H1 (cell line): ENCODE results near the gene LVRN.

Experiments
- ATF2 ChIP-seq: IDR thresholded peaks from 2 replicates; pipeline ENCODE4 v1.6.1; 2012; ENCODE audit warnings: low read length, inconsistent platforms
- ATF3 ChIP-seq: IDR thresholded peaks from 2 replicates; pipeline ENCODE4 v1.6.1; 2011; ENCODE audit warnings: low read depth, mild to moderate bottlenecking, low read length; ENCODE audit not compliant: insufficient read depth
- CHD1 ChIP-seq: IDR thresholded peaks from 2 replicates; pipeline ENCODE4 v1.6.1; 2012; ENCODE audit warnings: low read depth, low read length, improper control_type of control experiment
- CTCF ChIP-seq, 3 experiments: IDR thresholded peaks; 1 replicate in 2 of 3; 2 replicates in 1 of 3; pipeline versions ENCODE4 v1.5.1 to v1.6.1; 2011; ENCODE audit warnings: low read length in 3 of 3, mild to moderate bottlenecking in 3 of 3, inconsistent platforms in 2 of 3, low read depth in 1 of 3, moderate library complexity in 1 of 3; ENCODE audit not compliant: insufficient read depth in 1 of 3; ENCODE audit errors: control extremely low read depth in 1 of 3
- EP300 ChIP-seq, 2 experiments: IDR thresholded peaks; 1 replicate in 1 of 2; 2 replicates in 1 of 2; pipeline ENCODE4 v1.6.1; 2011 to 2012; ENCODE audit warnings: low read depth in 2 of 2, low read length in 2 of 2, mild to moderate bottlenecking in 2 of 2, borderline replicate concordance in 1 of 2, inconsistent platforms in 1 of 2, moderate library complexity in 1 of 2
- GABPA ChIP-seq: IDR thresholded peaks from 2 replicates; pipeline ENCODE4 v1.6.1; 2011; ENCODE audit warnings: mild to moderate bottlenecking, low read length, moderate library complexity, borderline replicate concordance; ENCODE audit not compliant: insufficient read depth
- GTF2F1 ChIP-seq: IDR thresholded peaks from 2 replicates; pipeline ENCODE4 v1.6.1; 2012; ENCODE audit warnings: low read depth, low read length, improper control_type of control experiment, borderline replicate concordance
- HDAC2 ChIP-seq, 2 experiments: fragments of 300-600 bp in 1 of 2; sonication (generic) in 1 of 2; IDR thresholded peaks; 2 replicates each; pipeline ENCODE4 v1.6.1; 2011 to 2012; ENCODE audit warnings: low read depth in 2 of 2, low read length in 2 of 2, mild to moderate bottlenecking in 2 of 2, moderate library complexity in 2 of 2, borderline replicate concordance in 1 of 2, inconsistent platforms in 1 of 2
- JUND ChIP-seq: IDR thresholded peaks from 2 replicates; pipeline ENCODE4 v1.6.1; 2011; ENCODE audit warnings: mild to moderate bottlenecking, improper control_type of control experiment, low read length
- MAX ChIP-seq: IDR thresholded peaks from 2 replicates; pipeline ENCODE4 v1.6.1; 2012; ENCODE audit warnings: inconsistent platforms
- POLR2A ChIP-seq, 2 experiments: IDR thresholded peaks; 1 replicate in 1 of 2; 2 replicates in 1 of 2; pipeline ENCODE4 v1.6.1; 2011; ENCODE audit warnings: low read depth in 2 of 2, low read length in 2 of 2, mild to moderate bottlenecking in 2 of 2; ENCODE audit errors: control extremely low read depth in 1 of 2
- POLR2AphosphoS5 ChIP-seq: IDR thresholded peaks from 2 replicates; pipeline ENCODE4 v1.6.1; 2011; ENCODE audit warnings: low read depth, low read length
- RAD21 ChIP-seq, 2 experiments: IDR thresholded peaks in 1 of 2; conservative IDR thresholded peaks in 1 of 2; 2 replicates each; pipeline ENCODE4 v1.6.1; 2011; ENCODE audit warnings: low read depth in 2 of 2, low read length in 2 of 2, improper control_type of control experiment in 1 of 2, inconsistent platforms in 1 of 2, mild to moderate bottlenecking in 1 of 2, moderate library complexity in 1 of 2
- SRF ChIP-seq: IDR thresholded peaks from 2 replicates; pipeline ENCODE4 v1.6.1; 2011; ENCODE audit warnings: mild to moderate bottlenecking, low read depth, low read length, moderate library complexity

- TF ChIP-seq CTCF (IDR thresholded peaks at IDR 0.05; ENCODE audit: control extremely low read depth in 1 of 3, insufficient read depth in 1 of 3, low read depth in 1 of 3, low read length in 3 of 3) (peak; percentile 46 to 51 (median 49)), JUND (peak; percentile 65), SRF (no peak), POLR2AphosphoS5 (no peak), GTF2F1 (no peak), EP300 (IDR thresholded peaks at IDR 0.05; ENCODE audit: borderline replicate concordance in 1 of 2, low read depth in 2 of 2, low read length in 2 of 2) (no peak), POLR2A (IDR thresholded peaks at IDR 0.05; ENCODE audit: control extremely low read depth in 1 of 2, low read depth in 2 of 2, low read length in 2 of 2) (no peak), HDAC2 (IDR thresholded peaks at IDR 0.05; ENCODE audit: borderline replicate concordance in 1 of 2, low read depth in 2 of 2, low read length in 2 of 2) (no peak), RAD21 (IDR thresholded peaks at IDR 0.05 in 1 of 2, conservative IDR thresholded peaks at IDR 0.05 in 1 of 2; ENCODE audit: low read depth in 2 of 2, low read length in 2 of 2) (peak; percentile 70 to 78), CHD1 (no peak), ATF2 (no peak), GABPA (no peak), MAX (no peak), ATF3 (no peak)
Observed at GRCh38 chr5:116032094-116032517, 69.8 kb downstream of the LVRN start, which contains the start of gene ARL14EPL.
